SK-N-SH treated with all-trans-retinoic acid at 6 μM for 48 hours (cell line): ENCODE results near the gene PLSCR4.

Experiments used
- ESRRG ChIP-seq: fragments of 250-450 bp; sonication (Bioruptor Pico); IDR thresholded peaks from 2 replicates; pipeline ENCODE4 v1.6.1; 2021; ENCODE audit warnings: mild to moderate bottlenecking
- GLIS3 ChIP-seq: fragments of 250-450 bp; sonication (Bioruptor Pico); IDR thresholded peaks from 2 replicates; pipeline ENCODE4 v1.5.0; 2020; ENCODE audit warnings: mild to moderate bottlenecking, moderate library complexity
- SNAI2 ChIP-seq: fragments of 250-450 bp; sonication (Bioruptor Pico); IDR thresholded peaks from 2 replicates; pipeline ENCODE4 v1.5.0; 2020; ENCODE audit warnings: mild to moderate bottlenecking, moderate library complexity
- ZFP3 ChIP-seq: fragments of 250-450 bp; sonication (Bioruptor Pico); IDR thresholded peaks from 2 replicates; pipeline ENCODE4 v1.5.0; 2020; ENCODE audit warnings: mild to moderate bottlenecking, moderate library complexity
- ZNF565 ChIP-seq: fragments of 450-650 bp; formaldehyde crosslinking; conservative IDR thresholded peaks from 2 replicates; pipeline ENCODE4 v1.5.0; 2020; ENCODE audit warnings: low read depth, mild to moderate bottlenecking, moderate library complexity
- TF ChIP-seq, protein P1 (sequence below): fragments of 250-450 bp; sonication (Bioruptor Pico); IDR thresholded peaks from 2 replicates; pipeline ENCODE4 v1.8.0; 2020; ENCODE audit warnings: mild to moderate bottlenecking, moderate library complexity, borderline replicate concordance

DNA sequence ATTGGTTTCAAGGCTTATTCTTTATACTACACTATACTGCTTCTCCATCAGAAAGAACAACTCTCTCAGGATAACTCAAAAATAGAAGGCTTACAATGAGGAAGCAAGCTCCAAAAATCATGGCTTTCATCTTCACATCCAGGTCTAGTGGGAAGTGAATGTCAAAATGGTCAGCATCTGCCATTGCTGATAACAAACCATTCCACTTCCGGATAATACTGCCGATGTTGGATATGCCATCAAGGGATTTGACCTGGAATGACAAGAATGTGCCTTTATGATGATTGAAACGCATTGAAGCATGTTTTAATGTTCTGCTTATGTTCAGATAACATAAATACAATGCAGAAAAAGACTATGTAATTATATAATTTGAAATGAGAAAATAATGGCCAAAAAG, 55.9 kb downstream of the PLSCR4 start:
- TF ChIP-seq ESRRG (CRISPR knock-in tag), result no peak
- TF ChIP-seq, protein P1, sequence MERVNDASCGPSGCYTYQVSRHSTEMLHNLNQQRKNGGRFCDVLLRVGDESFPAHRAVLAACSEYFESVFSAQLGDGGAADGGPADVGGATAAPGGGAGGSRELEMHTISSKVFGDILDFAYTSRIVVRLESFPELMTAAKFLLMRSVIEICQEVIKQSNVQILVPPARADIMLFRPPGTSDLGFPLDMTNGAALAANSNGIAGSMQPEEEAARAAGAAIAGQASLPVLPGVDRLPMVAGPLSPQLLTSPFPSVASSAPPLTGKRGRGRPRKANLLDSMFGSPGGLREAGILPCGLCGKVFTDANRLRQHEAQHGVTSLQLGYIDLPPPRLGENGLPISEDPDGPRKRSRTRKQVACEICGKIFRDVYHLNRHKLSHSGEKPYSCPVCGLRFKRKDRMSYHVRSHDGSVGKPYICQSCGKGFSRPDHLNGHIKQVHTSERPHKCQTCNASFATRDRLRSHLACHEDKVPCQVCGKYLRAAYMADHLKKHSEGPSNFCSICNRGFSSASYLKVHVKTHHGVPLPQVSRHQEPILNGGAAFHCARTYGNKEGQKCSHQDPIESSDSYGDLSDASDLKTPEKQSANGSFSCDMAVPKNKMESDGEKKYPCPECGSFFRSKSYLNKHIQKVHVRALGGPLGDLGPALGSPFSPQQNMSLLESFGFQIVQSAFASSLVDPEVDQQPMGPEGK (CRISPR knock-in tag), result no peak
- no peak for TF ChIP-seq GLIS3
- no peak for TF ChIP-seq ZFP3 (CRISPR knock-in tag)
- no peak for TF ChIP-seq SNAI2
- TF ChIP-seq ZNF565 (CRISPR knock-in tag), result no peak
